ENCODE results near the gene NUDT14. TPM values are rescaled to one million over a fixed set of nuclear protein-coding genes. Genes with fewer than 3 reads are reported as not detected.

The NUDT14 gene
- total and polyA plus RNA-seq, 4 experiments from 2014 or later = 10.5 to 20.2 (median 17.7) TPM

DNA sequence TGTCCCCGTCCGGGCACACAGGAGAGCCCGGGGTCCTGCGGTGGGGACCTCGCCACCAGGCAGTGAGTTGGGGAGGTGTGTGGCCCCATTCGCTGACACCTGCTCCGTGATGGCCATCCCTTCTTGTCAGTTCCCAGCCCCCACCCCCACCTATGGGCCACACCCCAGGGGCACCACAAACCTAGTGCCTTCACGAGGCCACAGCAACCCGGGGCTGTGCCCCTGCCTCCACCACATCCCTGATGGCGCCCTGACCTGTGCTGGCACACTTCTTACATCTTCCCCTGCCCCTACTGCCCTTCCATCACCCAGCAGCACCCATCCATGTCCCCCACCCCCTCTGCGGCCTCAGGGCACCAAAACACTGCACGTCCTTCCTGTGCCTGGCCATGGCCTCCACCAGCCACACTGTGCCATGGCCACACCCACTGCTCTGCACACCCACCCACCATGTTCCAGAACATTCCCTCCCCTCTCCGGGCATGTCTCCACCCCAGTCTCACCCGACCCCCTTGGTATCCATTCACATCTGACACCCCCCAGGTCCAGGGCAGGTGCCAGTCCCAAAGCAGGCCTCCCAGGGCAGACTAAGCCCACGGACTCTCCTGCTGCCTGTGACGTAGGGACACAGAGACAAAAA, 37.0 kb downstream of the NUDT14 start:
- Histone ChIP-seq H3K4me1 (ENCODE audit: insufficient read depth, low read length) (no peaks in the 10 kb centered on the region), H3K27me3 (ENCODE audit: insufficient read depth, low read length) (no peaks in the 10 kb centered on the region), H3K27ac (ENCODE audit: low read depth, low read length) (no peak overlapping the region), H3K4me3 (ENCODE audit: low read length in 2 of 2) (no peak overlapping the region), H3K36me3 (ENCODE audit: insufficient read depth, low read length) (no peaks in the 10 kb centered on the region), H3K9me3 (ENCODE audit: control insufficient read depth in 1 of 2, low read length in 2 of 2) (peaks cover 0 to 9% of the 10 kb centered on the region in 2 donors)
- CTCF ChIA-PET (ENCODE audit: partially characterized antibody) = no interaction called here
- H3K36me3 Mint-ChIP-seq = no peaks in the 10 kb centered on the region
- POLR2A ChIA-PET (ENCODE audit: partially characterized antibody) = no interaction called here
- peaks cover 0 to 15% (median 8%) of the 10 kb centered on the region in 8 donors for H3K9me3 Mint-ChIP-seq
- no peak overlapping the region for H3K27ac Mint-ChIP-seq
- intact Hi-C loops (cut with micrococcal nuclease) = no loop called here
- H3K27me3 Mint-ChIP-seq = no peaks in the 10 kb centered on the region
- no peak overlapping the region for H3K4me3 Mint-ChIP-seq
- peak in 1 of 5 donors; percentile 27 for DNase-seq
- no peaks in the 10 kb centered on the region for H3K4me1 Mint-ChIP-seq

GRCh38 chr14:105143451-105144025, 37.6 kb downstream of the NUDT14 start:
- no peaks in the 10 kb centered on the region for H3K4me1 ChIP-seq (ENCODE audit: insufficient read depth, low read length)
- DNase-seq = peak in 1 of 5 donors; percentile 13
- H3K4me3 ChIP-seq (ENCODE audit: low read length in 2 of 2) = no peak overlapping the region
- intact Hi-C loops (cut with micrococcal nuclease) = no loop called here
- H3K27me3 ChIP-seq (ENCODE audit: insufficient read depth, low read length) = no peaks in the 10 kb centered on the region
- POLR2A ChIA-PET (ENCODE audit: partially characterized antibody) = no interaction called here
- Mint-ChIP-seq H3K27me3 (no peaks in the 10 kb centered on the region), H3K4me3 (no peak overlapping the region), H3K36me3 (no peaks in the 10 kb centered on the region), H3K9me3 (peaks cover 0 to 15% (median 8%) of the 10 kb centered on the region in 8 donors), H3K4me1 (no peaks in the 10 kb centered on the region), H3K27ac (no peak overlapping the region)
- no peaks in the 10 kb centered on the region for H3K36me3 ChIP-seq (ENCODE audit: insufficient read depth, low read length)
- no peak overlapping the region for H3K27ac ChIP-seq (ENCODE audit: low read depth, low read length)
- CTCF ChIA-PET (ENCODE audit: partially characterized antibody) = no interaction called here
- H3K9me3 ChIP-seq (ENCODE audit: control insufficient read depth in 1 of 2, low read length in 2 of 2) = peaks cover 0 to 9% of the 10 kb centered on the region in 2 donors

DNA sequence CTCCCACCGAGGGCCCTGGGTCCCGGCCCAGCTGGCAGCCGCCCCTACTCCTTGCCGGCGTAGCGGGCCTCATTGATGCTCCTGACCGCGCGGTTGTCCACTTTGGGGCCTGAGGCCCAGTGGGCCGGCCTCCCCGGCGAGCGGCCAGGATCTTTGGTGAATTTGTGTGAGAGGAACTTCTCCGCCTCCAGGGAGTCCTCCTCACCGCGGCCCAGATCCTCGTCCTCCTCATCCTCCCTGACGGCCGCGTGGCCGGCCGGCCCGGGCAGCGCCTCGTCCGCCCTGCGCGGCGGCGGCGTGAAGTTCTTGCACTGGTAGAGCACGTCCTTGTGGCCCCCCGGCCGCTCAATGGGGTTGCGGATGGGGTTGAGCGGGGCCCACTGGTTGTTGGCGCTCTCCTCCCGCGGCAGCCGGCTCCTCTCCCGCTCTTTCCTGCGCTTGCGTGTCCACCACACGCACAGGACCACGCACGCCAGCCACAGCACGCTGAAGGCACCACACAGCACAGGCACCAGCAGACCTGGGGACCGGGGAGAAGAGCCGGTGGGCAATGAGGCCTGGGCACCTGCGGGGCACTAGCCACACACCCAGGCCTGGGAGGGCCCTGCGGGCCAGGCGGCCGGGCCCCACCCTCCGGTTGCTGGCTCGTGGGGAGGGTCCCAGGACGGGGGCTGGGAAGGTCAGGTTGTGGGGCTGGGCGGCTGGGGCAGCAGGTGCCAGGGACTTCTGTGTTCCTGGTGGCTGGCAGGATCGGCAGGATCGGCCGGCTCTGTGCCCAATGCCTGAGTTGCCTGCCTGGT, 38.3 kb downstream of the NUDT14 start:
- no peak overlapping the region for H3K4me3 Mint-ChIP-seq
- POLR2A ChIA-PET (ENCODE audit: partially characterized antibody) = no interaction called here
- H3K4me1 ChIP-seq (ENCODE audit: insufficient read depth, low read length) = no peaks in the 10 kb centered on the region
- no peak overlapping the region for H3K27ac Mint-ChIP-seq
- no peak overlapping the region for H3K27ac ChIP-seq (ENCODE audit: low read depth, low read length)
- no peaks in the 10 kb centered on the region for H3K27me3 Mint-ChIP-seq
- intact Hi-C loops (cut with micrococcal nuclease) = no loop called here
- H3K27me3 ChIP-seq (ENCODE audit: insufficient read depth, low read length) = no peaks in the 10 kb centered on the region
- no peak overlapping the region for H3K4me3 ChIP-seq (ENCODE audit: low read length in 2 of 2)
- H3K4me1 Mint-ChIP-seq = no peaks in the 10 kb centered on the region
- peaks cover 0 to 9% of the 10 kb centered on the region in 2 donors for H3K9me3 ChIP-seq (ENCODE audit: control insufficient read depth in 1 of 2, low read length in 2 of 2)
- peak in 1 of 5 donors; percentile 20 for DNase-seq
- H3K36me3 ChIP-seq (ENCODE audit: insufficient read depth, low read length) = no peaks in the 10 kb centered on the region
- H3K9me3 Mint-ChIP-seq = peaks cover 0 to 15% (median 8%) of the 10 kb centered on the region in 8 donors
- no peaks in the 10 kb centered on the region for H3K36me3 Mint-ChIP-seq
- CTCF ChIA-PET (ENCODE audit: partially characterized antibody) = no interaction called here

DNA sequence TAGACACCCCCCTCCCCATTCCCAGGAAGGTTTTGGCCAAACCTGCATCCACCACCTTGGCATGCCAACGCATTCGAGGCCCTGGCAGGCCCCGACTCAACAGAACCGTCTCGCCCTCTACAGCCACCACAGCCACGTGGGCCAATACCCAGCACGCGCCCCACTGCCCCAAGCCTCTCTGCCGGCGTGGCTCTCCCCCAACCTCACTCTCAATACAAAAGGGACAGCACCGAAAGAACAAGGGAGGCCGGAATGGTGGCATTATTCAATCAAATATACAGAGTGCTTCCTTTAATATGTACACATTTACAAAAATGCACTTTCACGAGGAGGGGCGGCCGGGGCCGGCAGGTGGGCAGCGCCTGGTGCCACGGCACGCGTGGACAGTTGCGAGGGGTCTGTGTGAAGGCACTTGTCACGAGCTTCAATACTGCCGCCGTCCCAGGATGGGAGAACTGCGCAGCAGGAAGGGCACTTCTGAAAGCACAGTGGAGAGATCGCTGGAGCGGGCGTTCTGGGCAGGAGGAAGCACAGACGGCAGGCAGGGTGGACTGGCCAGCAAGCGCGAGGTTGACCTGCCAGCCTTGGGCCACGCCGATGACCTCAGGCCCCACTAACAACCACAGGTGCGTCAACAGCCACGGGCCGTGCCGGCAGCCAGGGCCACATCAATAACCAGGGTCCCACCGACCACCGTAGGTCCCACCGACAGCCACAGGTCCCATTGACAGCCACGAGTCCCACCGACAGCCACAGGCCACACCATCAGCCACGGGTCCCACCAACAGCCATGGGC, 39.4 kb downstream of the NUDT14 start:
- intact Hi-C loops (cut with micrococcal nuclease) = no loop called here
- peak in 1 of 5 donors; percentile 19 for DNase-seq
- no peak overlapping the region for H3K27ac Mint-ChIP-seq

GRCh38 chr14:105141026-105141425, 40.1 kb downstream of the NUDT14 start:
- Mint-ChIP-seq H3K9me3 (peaks cover 0 to 15% (median 8%) of the 10 kb centered on the region in 8 donors), H3K4me3 (no peak overlapping the region), H3K4me1 (no peaks in the 10 kb centered on the region), H3K27me3 (no peaks in the 10 kb centered on the region), H3K36me3 (no peaks in the 10 kb centered on the region), H3K27ac (no peak overlapping the region)
- Histone ChIP-seq H3K27ac (ENCODE audit: low read depth, low read length) (no peak overlapping the region), H3K9me3 (ENCODE audit: control insufficient read depth in 1 of 2, low read length in 2 of 2) (peaks cover 0 to 9% of the 10 kb centered on the region in 2 donors), H3K27me3 (ENCODE audit: insufficient read depth, low read length) (no peaks in the 10 kb centered on the region), H3K4me1 (ENCODE audit: insufficient read depth, low read length) (no peaks in the 10 kb centered on the region), H3K4me3 (ENCODE audit: low read length in 2 of 2) (no peak overlapping the region), H3K36me3 (ENCODE audit: insufficient read depth, low read length) (no peaks in the 10 kb centered on the region)
- intact Hi-C loops (cut with micrococcal nuclease) = no loop called here
- CTCF ChIA-PET (ENCODE audit: partially characterized antibody) = no interaction called here
- POLR2A ChIA-PET (ENCODE audit: partially characterized antibody) = no interaction called here
- DNase-seq = no peak

More for the DNA sequence above, 39.4 kb downstream of the NUDT14 start:
- ChIA-PET CTCF (ENCODE audit: partially characterized antibody) (no interaction called here), POLR2A (ENCODE audit: partially characterized antibody) (no interaction called here)
- Histone ChIP-seq H3K9me3 (ENCODE audit: control insufficient read depth in 1 of 2, low read length in 2 of 2) (peaks cover 0 to 9% of the 10 kb centered on the region in 2 donors), H3K4me3 (ENCODE audit: low read length in 2 of 2) (no peak overlapping the region), H3K27me3 (ENCODE audit: insufficient read depth, low read length) (no peaks in the 10 kb centered on the region), H3K4me1 (ENCODE audit: insufficient read depth, low read length) (no peaks in the 10 kb centered on the region), H3K27ac (ENCODE audit: low read depth, low read length) (no peak overlapping the region), H3K36me3 (ENCODE audit: insufficient read depth, low read length) (no peaks in the 10 kb centered on the region)
- Mint-ChIP-seq H3K4me1 (no peaks in the 10 kb centered on the region), H3K9me3 (peaks cover 0 to 15% (median 8%) of the 10 kb centered on the region in 8 donors), H3K27me3 (no peaks in the 10 kb centered on the region), H3K36me3 (no peaks in the 10 kb centered on the region), H3K4me3 (no peak overlapping the region)

- Histone ChIP-seq H3K27ac (ENCODE audit: low read depth, low read length) (no peak overlapping the region), H3K9me3 (ENCODE audit: control insufficient read depth in 1 of 2, low read length in 2 of 2) (peaks cover 0 to 9% of the 10 kb centered on the region in 2 donors), H3K4me1 (ENCODE audit: insufficient read depth, low read length) (no peaks in the 10 kb centered on the region), H3K27me3 (ENCODE audit: insufficient read depth, low read length) (no peaks in the 10 kb centered on the region), H3K36me3 (ENCODE audit: insufficient read depth, low read length) (no peaks in the 10 kb centered on the region), H3K4me3 (ENCODE audit: low read length in 2 of 2) (no peak overlapping the region)
- Mint-ChIP-seq H3K27ac (peak overlapping the region in 1 of 7 donors; percentile 70), H3K27me3 (no peaks in the 10 kb centered on the region), H3K4me3 (no peak overlapping the region), H3K9me3 (peaks cover 0 to 15% (median 8%) of the 10 kb centered on the region in 8 donors), H3K36me3 (no peaks in the 10 kb centered on the region), H3K4me1 (no peaks in the 10 kb centered on the region)
- intact Hi-C loops (cut with micrococcal nuclease) = no loop called here
- ChIA-PET CTCF (ENCODE audit: partially characterized antibody) (no interaction called here), POLR2A (ENCODE audit: partially characterized antibody) (no interaction called here)
- DNase-seq = no peak
These were observed 40.5 kb downstream of the NUDT14 start for GRCh38 chr14:105140581-105140980.

DNA sequence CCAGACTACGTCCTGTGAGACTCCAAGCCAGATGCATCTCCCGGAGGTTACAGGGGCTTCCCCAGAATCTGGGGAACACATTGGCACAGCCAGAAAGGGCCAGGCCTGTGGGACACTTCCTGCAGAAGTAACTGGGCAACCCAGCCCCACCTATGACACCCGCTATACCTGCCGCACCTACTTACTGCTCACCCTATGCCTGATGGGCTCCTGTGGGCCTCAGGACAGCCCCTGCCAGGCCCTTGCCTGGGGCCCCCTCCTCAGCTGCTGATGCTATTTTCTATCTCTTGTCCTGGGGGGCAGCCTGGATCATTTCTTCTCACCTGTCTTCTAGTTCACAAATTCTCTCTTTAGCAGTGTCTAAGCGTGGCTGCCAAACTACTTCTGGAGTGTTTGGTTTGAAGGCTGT, 41.3 kb downstream of the NUDT14 start:
- intact Hi-C loops (cut with micrococcal nuclease) = no loop called here
- no peak overlapping the region for H3K27ac Mint-ChIP-seq

More for the DNA sequence above, 41.3 kb downstream of the NUDT14 start:
- peaks cover 0 to 15% (median 8%) of the 10 kb centered on the region in 8 donors for H3K9me3 Mint-ChIP-seq
- H3K27me3 Mint-ChIP-seq = peaks cover 0 to 1% of the 10 kb centered on the region in 2 donors
- no peak overlapping the region for H3K27ac ChIP-seq (ENCODE audit: low read depth, low read length)
- H3K9me3 ChIP-seq (ENCODE audit: control insufficient read depth in 1 of 2, low read length in 2 of 2) = peaks cover 0 to 9% of the 10 kb centered on the region in 2 donors
- CTCF ChIA-PET (ENCODE audit: partially characterized antibody) = no interaction called here
- H3K4me3 ChIP-seq (ENCODE audit: low read length in 2 of 2) = no peak overlapping the region
- DNase-seq = no peak
- POLR2A ChIA-PET (ENCODE audit: partially characterized antibody) = no interaction called here
- H3K36me3 ChIP-seq (ENCODE audit: insufficient read depth, low read length) = no peaks in the 10 kb centered on the region
- no peaks in the 10 kb centered on the region for H3K4me1 ChIP-seq (ENCODE audit: insufficient read depth, low read length)
- H3K27me3 ChIP-seq (ENCODE audit: insufficient read depth, low read length) = no peaks in the 10 kb centered on the region
- no peak overlapping the region for H3K4me3 Mint-ChIP-seq
- H3K36me3 Mint-ChIP-seq = peaks cover 0 to 1% of the 10 kb centered on the region in 2 donors
- no peaks in the 10 kb centered on the region for H3K4me1 Mint-ChIP-seq
